HG03354 (cell line): ENCODE measurements around the gene NOC2L.

Experiments used
- ATAC-seq: cut with Tn5 transposase; IDR thresholded peaks from one replicate; pipeline ENCODE4 v1.9.1; 2021; ENCODE audit warnings: mild to moderate bottlenecking; ENCODE audit not compliant: unreplicated experiment, poor library complexity, severe bottlenecking

Gene NOC2L

GRCh38 chr1:958823-959730 is at the start of gene NOC2L:
NOC2L (minus strand) TSS chr1:959256; CDS start chr1:959240, 16 bp downstream.
- peak; percentile 74 for ATAC-seq

- ATAC-seq, result no peak
Observed at GRCh38 chr1:1006305-1007159, 47.5 kb upstream of the NOC2L start.

DNA sequence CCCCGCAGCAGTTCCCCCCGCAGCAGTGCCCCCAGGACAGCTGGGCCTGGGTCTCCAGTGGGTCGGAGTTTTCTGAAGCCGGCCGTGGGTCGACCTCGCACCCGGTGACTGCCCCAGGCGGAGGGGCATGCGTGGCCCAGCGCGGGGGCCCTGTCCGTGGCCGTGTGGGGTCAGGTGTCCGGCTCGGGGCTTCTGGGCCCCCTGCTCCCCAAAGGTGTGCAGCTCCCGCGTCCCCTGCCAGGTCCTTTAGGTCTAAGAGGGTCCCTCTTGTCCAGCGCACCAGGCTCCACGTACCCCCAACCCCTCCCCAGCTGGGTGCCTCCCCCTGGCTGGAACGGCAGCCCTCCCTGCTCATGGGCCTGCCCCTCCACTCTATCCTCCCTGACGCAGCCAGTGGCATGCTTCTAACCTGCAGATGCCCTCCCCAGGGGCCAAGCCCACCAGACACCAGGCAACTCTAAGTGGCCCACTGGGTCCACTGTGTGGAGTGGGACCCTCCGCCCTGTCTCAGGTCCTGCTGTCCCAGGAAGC is 46.8 kb upstream of the NOC2L start:
- no peak for ATAC-seq

DNA sequence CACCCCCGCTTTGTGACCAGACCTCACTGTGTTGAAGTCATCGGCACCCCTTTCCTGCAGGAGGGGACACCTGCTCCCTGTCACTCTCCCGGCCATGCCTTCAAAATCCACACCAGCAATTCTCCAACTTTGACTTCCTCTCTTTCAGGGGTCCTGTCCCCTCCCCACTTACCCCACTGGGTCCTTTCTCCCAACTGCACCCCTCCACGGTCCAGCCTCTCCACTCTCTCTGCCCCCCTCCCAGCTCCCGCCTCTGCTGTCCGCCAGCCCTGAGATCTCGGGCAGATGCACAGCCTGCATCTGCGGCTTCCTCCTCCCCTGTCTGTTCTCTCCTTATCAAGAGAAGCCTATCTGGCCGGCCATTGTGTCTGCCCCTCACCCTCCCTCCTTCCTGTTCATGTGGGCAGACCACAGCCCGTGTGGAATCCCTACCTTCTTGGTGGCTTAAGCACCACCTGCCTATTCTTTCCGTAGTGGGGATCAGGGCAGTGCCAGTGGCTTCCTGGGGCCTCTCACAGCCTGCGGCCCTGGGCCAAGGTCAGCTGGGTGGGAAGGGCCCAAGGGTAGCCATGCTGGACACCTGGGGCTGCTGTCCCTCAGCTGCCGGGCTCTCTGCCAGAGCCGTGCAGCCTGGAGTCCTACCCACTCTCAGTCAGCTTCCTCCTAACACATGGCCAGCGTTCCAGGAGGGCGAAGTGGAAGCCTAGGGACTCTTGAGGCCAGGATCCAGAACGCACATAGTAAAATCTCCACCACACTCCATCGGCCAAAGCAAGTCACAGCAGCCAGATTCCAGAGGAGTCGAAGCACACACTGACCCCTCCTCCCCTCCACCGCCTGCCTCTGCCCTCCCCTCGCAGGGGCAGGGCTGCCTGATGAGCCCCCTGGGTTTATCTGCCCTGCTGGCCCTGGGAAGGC is 46.0 kb upstream of the NOC2L start:
- ATAC-seq, result no peak

DNA sequence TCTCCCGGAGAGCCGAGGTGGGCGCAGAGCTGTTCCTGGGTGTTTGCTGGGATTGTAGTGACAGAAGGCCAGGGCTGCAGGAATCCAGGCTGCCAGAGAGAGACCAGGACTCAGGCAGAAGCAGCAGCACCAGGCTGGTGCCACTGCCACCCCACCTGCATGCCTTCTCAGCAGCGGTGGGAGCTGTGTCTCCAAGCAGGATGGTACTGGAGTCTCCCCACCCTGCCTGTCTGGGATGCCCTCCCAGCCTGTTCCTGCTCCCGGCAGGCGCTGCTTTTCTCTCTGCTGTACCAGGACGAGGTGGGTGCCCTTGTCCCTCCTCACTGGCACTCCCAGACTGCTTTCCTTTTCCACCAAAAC is 45.3 kb upstream of the NOC2L start:
- no peak for ATAC-seq

GRCh38 chr1:1003618-1004419 is 44.8 kb upstream of the NOC2L start:
- no peak for ATAC-seq

DNA sequence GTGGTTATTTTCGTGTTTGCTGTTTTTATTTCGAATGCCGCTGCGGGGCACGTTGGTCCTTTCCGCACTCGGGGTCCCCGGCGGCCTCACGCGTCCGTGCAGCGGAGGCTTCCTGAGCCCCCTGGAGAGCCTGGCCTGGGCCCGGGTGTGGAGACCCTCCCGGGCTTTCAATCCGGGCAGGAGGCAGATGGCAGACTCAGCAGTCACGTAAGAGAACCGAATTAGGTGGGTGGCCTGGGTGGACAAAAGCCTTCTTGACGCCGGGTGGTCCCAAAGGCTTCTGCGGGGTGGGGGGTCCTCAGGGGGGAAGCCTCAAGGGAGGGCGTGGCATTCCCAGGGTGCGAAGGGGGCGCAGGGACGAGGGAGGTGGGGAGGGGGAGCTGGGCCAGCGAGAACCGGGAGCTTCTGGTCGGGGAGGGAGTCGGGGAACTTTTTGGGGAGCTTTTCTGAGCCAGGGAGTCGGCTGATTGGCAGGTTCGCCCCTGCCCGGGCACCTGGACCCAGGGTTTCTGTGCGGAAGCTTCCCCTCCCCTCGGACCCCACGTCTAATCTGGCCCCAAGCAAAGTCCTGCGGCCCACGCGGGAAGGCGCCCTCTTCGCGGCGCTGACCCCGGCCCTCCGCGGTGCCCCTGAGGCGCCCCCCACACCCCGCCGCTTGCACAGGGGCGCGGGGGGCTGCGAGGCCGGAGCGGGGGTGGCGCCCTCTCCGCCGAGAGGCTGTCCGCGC is 42.2 kb upstream of the NOC2L start:
- ATAC-seq, result no peak

DNA sequence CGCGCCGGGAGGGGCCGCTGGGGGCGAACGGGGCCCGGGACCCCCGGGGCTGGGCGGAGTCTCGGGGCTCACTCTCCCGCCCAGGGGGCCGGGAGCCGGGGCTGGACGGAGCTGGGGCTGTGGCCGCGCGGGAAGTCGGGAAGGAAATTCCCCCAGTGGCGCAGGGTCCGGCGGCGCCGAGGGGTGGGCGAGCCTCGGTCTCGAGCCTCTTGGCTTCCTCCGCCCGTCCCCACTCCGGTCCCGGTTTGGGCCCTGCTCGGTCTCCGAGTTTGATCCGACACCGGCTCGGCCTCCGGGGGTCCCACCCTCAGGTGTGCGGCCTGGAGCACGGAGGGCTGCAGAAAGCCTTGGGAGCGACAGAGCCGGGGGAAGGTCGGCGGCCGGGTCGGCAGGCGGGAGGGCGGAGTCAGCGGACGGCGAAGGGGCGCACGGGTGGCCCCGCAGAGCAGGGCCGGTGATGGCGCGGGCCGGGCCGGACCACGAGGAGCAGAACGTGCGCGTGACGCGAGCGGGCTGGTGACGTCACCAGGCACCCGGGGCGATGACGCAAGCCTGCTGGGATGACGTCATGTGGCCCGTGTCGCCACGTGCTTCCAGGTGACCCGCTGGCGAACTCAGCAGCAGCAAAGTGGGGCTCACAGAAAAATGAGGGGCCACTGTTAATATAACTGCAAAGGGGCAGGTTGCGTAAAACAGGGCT is 41.5 kb upstream of the NOC2L start:
- ATAC-seq, result peak; percentile 26

- peak; percentile 45 for ATAC-seq
Observed at GRCh38 chr1:999725-1000356, 40.8 kb upstream of the NOC2L start, which contains the start of gene HES4. HES4 (minus strand) TSS chr1:1000097; CDS start chr1:999973, 124 bp downstream.

DNA sequence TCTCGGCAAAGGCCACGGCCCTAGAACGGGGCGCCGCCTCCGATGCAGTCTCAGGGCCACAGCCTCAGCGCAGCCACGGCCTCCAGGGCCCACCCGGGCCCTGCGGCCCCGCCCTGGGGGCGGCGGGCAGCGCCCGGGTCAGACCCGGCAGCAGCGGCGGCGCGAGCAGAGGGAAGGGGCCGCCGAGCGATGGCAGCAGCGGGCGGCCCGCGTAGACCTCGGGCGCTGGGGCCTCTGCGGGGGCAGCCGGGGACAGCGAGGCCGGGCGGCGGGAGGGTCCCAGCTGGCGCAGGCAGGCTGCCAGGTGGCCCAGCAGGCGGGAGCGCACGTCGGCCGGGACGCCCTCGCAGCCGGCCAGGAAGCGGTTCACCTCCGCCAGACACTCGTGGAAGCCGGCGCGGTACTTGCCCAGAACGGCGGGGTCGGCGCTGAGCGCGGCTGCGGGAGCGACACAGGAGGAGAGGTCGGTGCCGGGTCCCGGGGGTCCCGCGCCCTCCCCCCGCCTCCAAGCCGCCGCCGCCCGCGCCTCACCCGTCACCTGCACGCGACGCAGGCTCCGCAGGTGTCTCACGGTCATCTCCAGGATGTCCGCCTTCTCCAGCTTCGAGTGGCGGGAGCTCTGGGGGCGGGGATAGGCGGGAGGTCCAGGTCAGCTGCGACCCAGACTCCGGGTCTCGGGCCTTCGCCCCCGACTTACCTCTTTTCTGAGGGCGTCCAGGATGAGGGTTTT is 40.1 kb upstream of the NOC2L start:
- ATAC-seq, result no peak

DNA sequence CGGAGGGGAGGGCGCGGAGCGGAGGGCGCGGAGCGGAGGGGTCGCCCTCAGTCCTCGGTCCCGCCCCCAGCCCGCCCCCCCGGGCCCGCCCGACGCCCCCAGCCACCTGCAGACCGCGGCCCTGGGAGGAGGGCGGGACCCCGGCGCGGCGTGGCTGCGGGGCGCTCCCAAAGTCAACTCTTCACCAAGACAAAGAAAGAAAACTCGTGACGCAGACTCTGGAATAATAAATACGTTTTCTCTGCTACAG is 39.6 kb upstream of the NOC2L start:
- ATAC-seq, result no peak

DNA sequence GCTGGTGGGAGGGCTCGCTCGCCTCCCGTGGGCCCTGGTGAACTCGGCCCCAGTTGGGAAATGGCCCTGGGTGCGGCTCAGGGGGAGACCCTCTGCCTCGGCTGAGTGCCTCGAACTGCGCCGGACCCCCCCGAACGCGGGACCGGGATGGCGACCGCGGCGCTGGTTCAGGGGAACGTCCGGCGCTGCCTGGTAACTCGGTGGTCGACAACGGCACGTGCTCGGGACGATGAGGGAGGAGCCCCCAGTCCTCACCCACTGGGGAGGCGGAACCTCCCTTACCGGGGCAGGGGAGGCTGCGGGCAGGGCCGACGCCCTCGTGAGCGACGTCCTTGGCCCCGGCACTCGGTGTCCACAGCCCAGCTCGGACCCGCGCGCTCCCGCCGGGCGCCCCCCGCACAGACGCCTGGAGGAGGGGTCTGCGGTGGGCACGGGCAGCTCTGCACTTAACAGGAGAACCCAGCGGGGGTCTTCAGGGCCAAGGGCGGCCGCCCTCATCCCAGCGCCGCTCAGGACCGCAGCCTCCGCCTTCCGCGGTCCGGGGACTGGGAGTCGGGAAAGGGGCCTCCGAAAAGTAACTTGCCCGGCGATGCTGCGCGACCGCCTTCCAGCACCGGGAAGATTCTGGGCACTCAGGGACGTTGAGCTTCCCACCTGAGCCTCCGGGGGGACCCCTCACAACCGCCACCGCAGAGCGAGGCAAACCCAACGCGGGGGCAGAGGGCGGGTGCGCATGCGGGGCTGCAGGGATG is 39.1 kb upstream of the NOC2L start:
- ATAC-seq, result no peak

- no peak for ATAC-seq
Observed at GRCh38 chr1:997713-997992, 38.6 kb upstream of the NOC2L start.

DNA sequence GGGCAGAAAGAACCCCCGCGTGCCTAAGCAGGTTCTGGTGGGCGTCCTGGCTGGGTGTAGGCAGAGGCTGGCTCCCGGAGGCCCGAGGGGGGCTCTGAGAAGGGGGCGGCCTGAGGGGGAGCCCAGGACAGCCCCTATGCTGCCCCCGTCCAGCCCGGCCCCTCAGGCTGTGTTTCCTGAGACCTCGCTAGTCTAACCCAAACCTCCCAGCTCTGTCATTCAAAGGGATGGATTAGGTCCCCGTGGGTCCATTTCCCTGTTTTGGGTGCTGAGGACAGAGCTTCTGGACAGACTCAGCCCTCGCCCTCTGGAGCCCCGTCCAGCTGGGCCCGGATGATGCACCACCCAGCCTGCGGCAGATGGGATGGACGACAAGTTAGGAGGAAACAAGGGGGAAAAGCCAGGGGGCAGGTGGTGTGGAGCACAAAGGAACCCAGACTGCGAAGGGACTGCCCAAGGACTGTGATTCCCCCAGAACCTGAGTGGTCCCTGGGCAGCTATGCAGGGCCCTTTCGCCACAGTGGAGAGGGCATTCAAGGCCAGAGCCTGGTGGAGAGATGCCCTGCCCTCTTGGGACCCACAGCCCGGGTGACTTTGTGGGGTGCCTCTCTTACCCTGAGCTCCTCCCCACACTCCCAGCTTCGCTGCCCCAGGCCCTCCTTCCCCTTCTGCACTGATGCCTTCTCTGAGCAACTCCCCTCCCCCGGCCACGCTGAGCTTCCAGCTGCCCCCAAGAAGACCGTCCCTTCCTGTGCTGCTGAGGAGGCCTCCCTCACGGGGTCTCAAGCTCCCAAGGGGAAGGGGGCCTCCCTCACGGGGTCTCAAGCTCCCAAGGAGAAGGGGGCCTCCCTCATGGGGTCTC is 38.0 kb upstream of the NOC2L start:
- ATAC-seq, result no peak
